Bronchial epithelial cell (primary cell): ENCODE results near the gene RIC3. TPM values are rescaled to one million over a fixed set of nuclear protein-coding genes. Genes with fewer than 3 reads are reported as not detected.

Source experiments
- DNase-seq: peaks from one replicate; pipeline ENCODE4 v3.0.0-alpha.2; 2010; ENCODE audit warnings: low read depth
- FAIRE-seq: peaks from 2 replicates; lab custom pipeline; 2011; peaks lifted over from hg19 to GRCh38; lab: Jason Lieb, UNC
- H3K27me3 ChIP-seq: 2 replicates; pipeline ENCODE4 v1.5.1; 2011; ENCODE audit warnings: low read length; ENCODE audit not compliant: control insufficient read depth, insufficient read depth
- H3K36me3 ChIP-seq: 2 replicates; pipeline ENCODE4 v1.5.1; 2011; ENCODE audit warnings: low read length; ENCODE audit not compliant: control insufficient read depth, insufficient read depth
- H3K4me3 ChIP-seq: 2 replicates; pipeline ENCODE4 v1.5.1; 2011; ENCODE audit warnings: mild to moderate bottlenecking, low read depth, low read length, control low read depth
- total RNA-seq: library from RNA; depleted of rRNA; stranded (reverse); fragments of >200 nt; gene quantifications from 2 replicates; pipeline ENCODE4 v1.2.1, GENCODE V29; 2014
- TF ChIP-seq, protein P1 (sequence below): IDR thresholded peaks from 2 replicates; pipeline ENCODE4 v1.5.1; 2011; ENCODE audit warnings: mild to moderate bottlenecking, moderate library complexity, low read length, control low read depth, inconsistent platforms; ENCODE audit not compliant: insufficient read depth, severe bottlenecking

RIC3 gene
- total RNA-seq, 1 donor from 2014 or later, result 0.26 TPM

DNA sequence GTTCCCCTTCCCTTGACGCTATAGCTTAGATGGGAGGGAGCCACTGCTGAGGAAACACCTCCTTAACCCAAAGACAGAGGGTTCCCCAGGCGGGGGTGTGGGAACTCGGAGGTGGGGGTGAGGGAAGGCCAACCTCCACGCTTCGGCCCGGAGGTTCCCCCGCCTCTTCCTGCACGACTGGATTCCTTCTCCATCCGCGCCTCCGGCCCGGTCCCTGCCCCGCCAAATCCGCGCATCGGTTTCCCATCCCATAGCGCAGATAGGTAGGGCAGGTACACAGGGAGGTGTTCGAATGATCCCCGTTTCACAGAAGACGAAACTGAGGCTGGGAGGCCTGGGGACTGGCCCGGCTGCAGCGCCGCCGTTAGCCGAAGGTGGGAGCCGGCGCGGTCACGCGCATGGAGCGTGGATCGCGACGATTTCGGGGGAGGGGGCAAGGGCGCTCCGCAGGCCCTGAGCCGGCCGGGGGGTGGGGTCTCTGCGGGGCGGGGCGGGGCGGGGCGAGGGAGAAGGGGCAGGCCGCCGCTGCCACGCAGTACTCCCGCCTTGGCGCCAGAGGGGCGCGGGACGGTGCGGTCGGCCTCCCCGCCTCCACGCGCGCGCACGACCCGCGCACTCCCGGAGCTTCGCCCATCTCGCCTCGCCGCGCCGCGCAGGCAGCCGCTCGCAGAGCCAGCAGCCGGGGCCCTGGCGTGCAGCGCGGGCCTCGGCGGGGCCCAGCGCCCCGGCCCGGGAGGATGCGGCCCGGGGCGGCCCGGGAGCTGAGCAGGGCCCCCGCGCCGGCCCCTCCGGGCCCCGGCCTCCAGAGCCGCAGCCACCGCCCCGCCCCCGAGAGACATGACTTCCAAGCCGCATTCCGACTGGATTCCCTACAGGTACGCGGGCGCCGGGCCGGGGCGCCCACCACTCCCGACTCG is 87.9 kb downstream of the RIC3 start, which contains the start of gene TUB:
TUB (plus strand) TSS at position 538 of the 917 bp plus-strand sequence; CDS start at position 838, 300 bp downstream.
- H3K4me3 ChIP-seq, result peak within 1 kb of the TSS; percentile 31
- H3K27me3 ChIP-seq, result peaks cover 16% of the 10 kb centered on the region
- no peaks in the 10 kb centered on the region for H3K36me3 ChIP-seq
- TF ChIP-seq, protein P1, sequence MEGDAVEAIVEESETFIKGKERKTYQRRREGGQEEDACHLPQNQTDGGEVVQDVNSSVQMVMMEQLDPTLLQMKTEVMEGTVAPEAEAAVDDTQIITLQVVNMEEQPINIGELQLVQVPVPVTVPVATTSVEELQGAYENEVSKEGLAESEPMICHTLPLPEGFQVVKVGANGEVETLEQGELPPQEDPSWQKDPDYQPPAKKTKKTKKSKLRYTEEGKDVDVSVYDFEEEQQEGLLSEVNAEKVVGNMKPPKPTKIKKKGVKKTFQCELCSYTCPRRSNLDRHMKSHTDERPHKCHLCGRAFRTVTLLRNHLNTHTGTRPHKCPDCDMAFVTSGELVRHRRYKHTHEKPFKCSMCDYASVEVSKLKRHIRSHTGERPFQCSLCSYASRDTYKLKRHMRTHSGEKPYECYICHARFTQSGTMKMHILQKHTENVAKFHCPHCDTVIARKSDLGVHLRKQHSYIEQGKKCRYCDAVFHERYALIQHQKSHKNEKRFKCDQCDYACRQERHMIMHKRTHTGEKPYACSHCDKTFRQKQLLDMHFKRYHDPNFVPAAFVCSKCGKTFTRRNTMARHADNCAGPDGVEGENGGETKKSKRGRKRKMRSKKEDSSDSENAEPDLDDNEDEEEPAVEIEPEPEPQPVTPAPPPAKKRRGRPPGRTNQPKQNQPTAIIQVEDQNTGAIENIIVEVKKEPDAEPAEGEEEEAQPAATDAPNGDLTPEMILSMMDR, result no peak
- no peak for DNase-seq
- no peak for FAIRE-seq

DNA sequence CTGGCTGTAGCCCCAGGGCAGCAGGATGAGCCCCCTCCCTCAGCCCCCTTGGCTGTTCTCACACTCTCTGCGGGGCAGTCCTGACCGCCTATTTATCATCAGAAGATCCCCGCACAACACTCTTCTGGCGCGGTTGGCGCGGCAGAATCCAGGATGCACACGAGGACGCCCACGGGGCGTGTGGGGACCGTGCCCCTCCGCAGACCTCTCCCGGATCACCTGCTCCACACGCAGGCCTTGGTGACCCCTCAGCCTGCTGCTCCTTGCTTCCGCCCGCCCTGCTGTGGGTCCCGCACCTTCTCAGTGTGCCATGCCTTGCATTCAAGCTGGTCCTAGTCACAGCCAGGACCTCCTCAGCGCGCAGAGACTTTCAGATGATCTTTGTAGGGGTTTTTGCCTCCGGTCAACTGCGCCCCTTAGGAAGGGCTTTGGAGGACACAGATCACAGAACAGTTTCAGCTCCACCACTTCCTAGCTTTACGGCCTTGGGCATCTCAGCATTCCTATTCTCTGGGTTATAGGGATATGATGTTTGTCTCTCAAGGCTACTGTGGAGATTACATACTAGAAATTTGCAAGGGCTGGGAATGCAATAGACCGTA is 88.7 kb downstream of the RIC3 start:
- FAIRE-seq (no peak), DNase-seq (no peak)
- H3K27me3 ChIP-seq, result peaks cover 12% of the 10 kb centered on the region
- TF ChIP-seq, protein P1, result no peak
- no peak overlapping the region for H3K4me3 ChIP-seq
- no peaks in the 10 kb centered on the region for H3K36me3 ChIP-seq

DNA sequence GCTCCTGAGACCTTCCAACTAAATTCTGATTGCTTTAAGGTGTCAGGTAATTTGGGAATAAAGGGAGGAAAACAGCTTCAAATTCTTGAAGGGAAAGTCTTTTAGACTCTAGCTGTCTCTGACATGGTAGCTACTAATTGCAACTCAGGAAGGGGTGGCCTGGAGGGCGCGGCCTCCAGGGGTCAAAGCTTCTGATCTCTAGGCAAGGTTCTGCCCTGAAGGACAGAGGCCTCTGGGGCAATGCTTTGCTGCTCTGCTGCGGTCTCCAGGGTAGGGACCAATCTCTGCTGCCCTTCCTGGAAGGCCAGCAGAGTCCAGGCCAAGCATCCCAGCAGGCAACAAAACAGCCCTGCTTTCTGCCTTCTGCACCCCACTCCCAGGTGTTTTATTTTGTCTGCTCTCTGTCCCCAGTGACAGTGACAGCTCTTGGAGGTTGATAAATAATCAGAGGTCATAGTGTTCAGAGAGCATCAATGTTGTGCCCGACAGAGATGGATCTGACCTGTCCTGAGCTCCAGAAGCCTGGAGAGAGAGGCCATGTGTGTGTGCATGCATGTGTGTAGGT is 89.6 kb downstream of the RIC3 start:
- DNase-seq (no peak), FAIRE-seq (no peak)
- Histone ChIP-seq H3K27me3 (peaks cover 12% of the 10 kb centered on the region), H3K36me3 (no peaks in the 10 kb centered on the region), H3K4me3 (no peak overlapping the region)
- TF ChIP-seq, protein P1, result no peak

- Histone ChIP-seq H3K36me3 (no peaks in the 10 kb centered on the region), H3K4me3 (no peak overlapping the region), H3K27me3 (peaks cover 10% of the 10 kb centered on the region)
- DNase-seq (peak; percentile 52), FAIRE-seq (no peak)
- TF ChIP-seq, protein P1, result no peak
These were observed 93.6 kb downstream of the RIC3 start for GRCh38 chr11:8075119-8075726.

DNA sequence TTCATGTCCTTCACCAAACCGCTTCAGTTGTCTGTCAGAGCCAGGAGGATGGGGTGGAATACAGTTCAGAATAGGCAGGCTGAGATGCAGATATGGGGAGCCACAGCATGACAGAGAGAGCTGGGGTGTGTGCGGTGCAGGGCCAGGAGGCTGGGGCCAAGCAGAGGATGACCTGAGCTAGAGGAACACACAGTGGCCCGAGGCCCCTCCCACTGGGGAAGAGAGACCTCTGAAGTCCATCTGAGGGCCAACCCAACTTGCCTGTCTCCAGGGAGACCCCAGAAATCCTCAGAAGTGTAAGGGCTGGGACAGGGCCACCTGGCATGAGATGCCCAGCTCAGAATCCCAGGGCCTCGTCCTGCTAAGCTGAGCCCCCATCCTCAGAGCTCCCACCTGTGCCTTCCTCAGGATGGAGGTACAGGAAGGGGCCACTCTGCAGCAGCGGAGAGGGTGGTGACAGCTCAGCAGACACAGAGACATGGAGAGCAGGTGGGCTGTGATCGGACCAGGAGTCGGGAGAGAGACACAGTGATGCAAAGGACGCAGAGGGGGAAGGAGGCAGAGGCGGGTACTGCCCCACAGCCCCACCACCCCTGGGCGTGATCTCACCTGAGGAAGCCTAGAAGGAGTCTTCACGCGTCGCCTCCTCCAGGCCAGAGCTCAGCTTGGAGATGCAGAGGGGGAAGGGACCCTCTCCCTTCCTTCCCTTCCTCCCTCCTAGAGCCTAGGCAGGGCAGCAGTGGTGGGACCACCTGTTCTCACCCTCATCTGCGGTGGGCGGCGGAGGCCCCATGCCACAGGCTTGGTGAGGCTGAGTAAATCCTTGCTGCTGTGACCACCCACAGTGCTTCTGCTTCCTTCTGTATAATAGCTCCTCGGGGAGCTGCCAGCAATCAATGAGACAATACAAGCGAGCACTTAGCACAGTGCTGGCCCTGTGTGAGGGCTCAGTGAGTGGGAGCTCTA is 96.9 kb downstream of the RIC3 start:
- Histone ChIP-seq H3K36me3 (no peaks in the 10 kb centered on the region), H3K4me3 (no peak overlapping the region), H3K27me3 (peaks cover 12% of the 10 kb centered on the region)
- FAIRE-seq, result no peak
- TF ChIP-seq, protein P1, result no peak
- DNase-seq, result no peak
